K562 (cell line): Measurements from ENCODE around the gene MAN1B1. TPM values are rescaled to one million over a fixed set of nuclear protein-coding genes. Genes with fewer than 3 reads are reported as not detected.

Source experiments
- BCL6 ChIP-seq: fragments of 250-450 bp; sonication (Bioruptor Pico); IDR thresholded peaks from 2 replicates; pipeline ENCODE4 v1.4.0; 2020
- BRCA1 ChIP-seq, 2 experiments: fragments of 450-650 bp in 1 of 2; sonication (generic) in 1 of 2; formaldehyde crosslinking in 1 of 2; IDR thresholded peaks; 2 replicates each; pipeline versions ENCODE4 v1.5.0 to v1.6.1; 2017 to 2020; ENCODE audit warnings: mild to moderate bottlenecking in 1 of 2, missing genetic modification reagents in 1 of 2
- ELF1 ChIP-seq: fragments of 200-800 bp; sonication (Bioruptor generic); IDR thresholded peaks from 2 replicates; pipeline ENCODE4 v1.6.1; 2016; ENCODE audit warnings: missing genetic modification characterization, missing compliant biosample characterization
- ELK3 ChIP-seq: fragments of 450-650 bp; formaldehyde crosslinking; IDR thresholded peaks from 2 replicates; pipeline ENCODE4 v1.4.0; 2020; ENCODE audit warnings: mild to moderate bottlenecking
- EP300 ChIP-seq: IDR thresholded peaks from 2 replicates; pipeline ENCODE4 v1.6.1; 2012; ENCODE audit warnings: low read length, improper control_type of control experiment
- ETV5 ChIP-seq: sonication (generic); formaldehyde crosslinking; IDR thresholded peaks from 2 replicates; pipeline ENCODE4 v1.4.0; 2020; ENCODE audit warnings: low read depth, mild to moderate bottlenecking, missing genetic modification reagents
- ETV6 ChIP-seq, 3 experiments: fragments of 150-350 bp in 1 of 3; sonication (generic) in 1 of 3; formaldehyde crosslinking in 1 of 3; IDR thresholded peaks; 2 replicates each; pipeline versions ENCODE4 v1.6.1 to v1.8.0; 2014 to 2022; ENCODE audit warnings: borderline replicate concordance in 2 of 3, low read depth in 2 of 3, antibody characterized with exemption in 1 of 3, low read length in 1 of 3, mild to moderate bottlenecking in 1 of 3, missing genetic modification reagents in 1 of 3
- GATAD2A ChIP-seq: fragments of 450-650 bp; IDR thresholded peaks from 2 replicates; pipeline ENCODE4 v1.6.1; 2017
- GTF3C2 ChIP-seq: IDR thresholded peaks from 3 replicates; pipeline ENCODE4 v1.6.1; 2011; ENCODE audit warnings: borderline replicate concordance, mild to moderate bottlenecking, moderate library complexity; ENCODE audit not compliant: insufficient read length; ENCODE audit errors: extremely low read depth
- HNRNPK ChIP-seq: fragments of 200-400 bp; formaldehyde crosslinking; IDR thresholded peaks from one replicate; pipeline ENCODE4 v1.6.1; 2018; ENCODE audit warnings: mild to moderate bottlenecking, low read depth, low read length; ENCODE audit not compliant: poor library complexity, severe bottlenecking
- KLF16 ChIP-seq: IDR thresholded peaks from 2 replicates; pipeline ENCODE4 v1.6.1; 2016; ENCODE audit warnings: antibody characterized with exemption
- MCM5 ChIP-seq: fragments of 450-650 bp; IDR thresholded peaks from 2 replicates; pipeline ENCODE4 v1.6.1; 2016; ENCODE audit warnings: low read depth
- MIER1 ChIP-seq: fragments of 450-650 bp; IDR thresholded peaks from 2 replicates; pipeline ENCODE4 v1.6.1; 2016; ENCODE audit warnings: antibody characterized with exemption, mild to moderate bottlenecking, low read depth
- NEUROD1 ChIP-seq: fragments of 150-350 bp; IDR thresholded peaks from 2 replicates; pipeline ENCODE4 v1.6.1; 2014; ENCODE audit warnings: borderline replicate concordance, low read length, low read depth; ENCODE audit not compliant: partially characterized antibody
- NR2C2 ChIP-seq, 2 experiments: fragments of 200-800 bp in 1 of 2; sonication (Bioruptor generic) in 1 of 2; sonication (generic) in 1 of 2; formaldehyde crosslinking in 1 of 2; IDR thresholded peaks; 2 replicates each; pipeline versions ENCODE4 v1.6.1 to v1.8.0; 2016 to 2022; ENCODE audit warnings: mild to moderate bottlenecking in 1 of 2, missing compliant biosample characterization in 1 of 2, missing genetic modification characterization in 1 of 2, missing genetic modification reagents in 1 of 2
- RCOR1 ChIP-seq, 2 experiments: IDR thresholded peaks; 2 replicates each; pipeline ENCODE4 v1.6.1; 2012; ENCODE audit warnings: low read depth in 2 of 2, low read length in 2 of 2, borderline replicate concordance in 1 of 2, improper control_type of control experiment in 1 of 2
- SIN3A ChIP-seq, 2 experiments: fragments of 150-350 bp in 1 of 2; IDR thresholded peaks; 2 replicates each; pipeline ENCODE4 v1.6.1; 2011 to 2016; ENCODE audit warnings: borderline replicate concordance in 2 of 2, low read depth in 2 of 2, low read length in 2 of 2, mild to moderate bottlenecking in 2 of 2, moderate library complexity in 2 of 2; ENCODE audit not compliant: control insufficient read depth in 1 of 2
- STAT5B ChIP-seq: fragments of 250-450 bp; sonication (Bioruptor Pico); IDR thresholded peaks from 2 replicates; pipeline ENCODE4 v1.8.0; 2021; ENCODE audit warnings: mild to moderate bottlenecking, inconsistent platforms
- THRAP3 ChIP-seq: fragments of 450-650 bp; IDR thresholded peaks from 2 replicates; pipeline ENCODE4 v1.6.1; 2016; ENCODE audit warnings: mild to moderate bottlenecking, inconsistent platforms, borderline replicate concordance
- ZC3H8 ChIP-seq: fragments of 450-650 bp; IDR thresholded peaks from 2 replicates; pipeline ENCODE4 v1.6.1; 2017
- ZFP1 ChIP-seq: fragments of 450-650 bp; formaldehyde crosslinking; IDR thresholded peaks from 2 replicates; pipeline ENCODE4 v1.4.0; 2020; ENCODE audit warnings: mild to moderate bottlenecking, mixed read lengths
- ZNF507 ChIP-seq: conservative IDR thresholded peaks from 2 replicates; pipeline ENCODE4 v1.6.1; 2017; ENCODE audit warnings: missing genetic modification characterization, missing compliant biosample characterization
- ZNF512 ChIP-seq: IDR thresholded peaks from 2 replicates; pipeline ENCODE4 v1.6.1; 2016; ENCODE audit warnings: missing genetic modification characterization, missing compliant biosample characterization
- polyA plus RNA-seq, 8 experiments: library from polyadenylated mRNA; depleted of rRNA in 4 of 8; stranded (reverse) in 5 of 8; unstranded in 3 of 8; fragments of >200 nt; fragmentation: Nextera tagmentation in 2 of 8; fragmentation: Illumina TruSeq in 1 of 8; extraction: Ambion mirVana in 2 of 8; extraction: Trizol in 1 of 8; gene quantifications; 2 replicates each; pipeline versions ENCODE4 v1.2.1 to v1.2.3, GENCODE V29; 2011 to 2014; ENCODE audit warnings: inconsistent platforms in 1 of 8, missing spikeins in 1 of 8
- total RNA-seq, 7 experiments: library from RNA; depleted of rRNA in 6 of 7; stranded (reverse); fragments of >200 nt in 6 of 7; fragmentation: Illumina TruSeq in 2 of 7; extraction: Trizol in 2 of 7; gene quantifications; 2 replicates each; pipeline versions ENCODE4 v1.2.1 to v1.2.3, GENCODE V29; 2011 to 2021; ENCODE audit warnings: low replicate concordance in 1 of 7

MAN1B1 gene
- total and polyA plus RNA-seq, 9 of the 15 experiments (the other 6 are each of a cell fraction or from before 2014, with no cell fraction given), result 0.55 to 36.6 (median 27.3) TPM

- TF ChIP-seq BRCA1 (IDR thresholded peaks at IDR 0.05) (no peak), BRCA1 (CRISPR knock-in tag; IDR thresholded peaks at IDR 0.05) (no peak), EP300 (no peak), ETV5 (CRISPR knock-in tag) (no peak), ZNF507 (tag) (peak; percentile 85), ETV6 (IDR thresholded peaks at IDR 0.05; ENCODE audit: borderline replicate concordance in 1 of 2, low read depth in 2 of 2, low read length in 1 of 2) (no peak), ETV6 (CRISPR knock-in tag; IDR thresholded peaks at IDR 0.05; ENCODE audit: borderline replicate concordance) (no peak), GTF3C2 (no peak), GATAD2A (peak; percentile 25; the same call in 1 of the 2 replicates), RCOR1 (IDR thresholded peaks at IDR 0.05; ENCODE audit: borderline replicate concordance in 1 of 2, low read depth in 2 of 2, low read length in 2 of 2) (no peak), ZC3H8 (no peak), MIER1 (no peak), STAT5B (CRISPR knock-in tag) (peak; percentile 87), MCM5 (no peak), SIN3A (IDR thresholded peaks at IDR 0.05; ENCODE audit: borderline replicate concordance in 2 of 2, control insufficient read depth in 1 of 2, low read depth in 2 of 2, low read length in 2 of 2) (no peak), NEUROD1 (no peak), ZNF512 (no peak), THRAP3 (no peak), HNRNPK (no peak), NR2C2 (CRISPR knock-in tag; IDR thresholded peaks at IDR 0.05) (no peak), NR2C2 (tag; IDR thresholded peaks at IDR 0.05) (peak; percentile 84), KLF16 (no peak), ELF1 (tag) (peak; percentile 60), BCL6 (peak; percentile 99), ZFP1 (CRISPR knock-in tag) (peak; percentile 89), ELK3 (CRISPR knock-in tag) (peak; percentile 97)
Observed at GRCh38 chr9:137074657-137075274, 12.0 kb upstream of the MAN1B1 start (continued).
